GM23338 (cell line): ENCODE results near the gene CACNA2D2. TPM values are rescaled to one million over a fixed set of nuclear protein-coding genes. Genes with fewer than 3 reads are reported as not detected.

Source experiments
- ATAC-seq: fragments of 200-7000 bp; cut with Tn5 transposase; 3 replicates; pipeline ENCODE4 v1.9.1; 2020
- DNase-seq: peaks from one replicate; pipeline ENCODE4 v3.0.0-alpha.2; 2015; ENCODE audit warnings: low spot score
- H2AFZ ChIP-seq: fragments of 200-600 bp; sonication (generic); 2 replicates; pipeline ENCODE4 v1.8.0; 2016; ENCODE audit warnings: antibody characterized with exemption, mild to moderate bottlenecking, moderate library complexity
- H3F3A ChIP-seq: fragments of 200-600 bp; sonication (generic); replicated peaks from 2 replicates; pipeline ENCODE4 v1.8.0; 2017; ENCODE audit warnings: antibody characterized with exemption, mixed run types, low read depth
- H3K27ac ChIP-seq: fragments of 200-600 bp; sonication (generic); 2 replicates; pipeline ENCODE4 v1.6.1; 2016; ENCODE audit warnings: low read depth
- H3K27me3 ChIP-seq: fragments of 200-600 bp; sonication (generic); 2 replicates; pipeline ENCODE4 v1.8.0; 2016; ENCODE audit warnings: mild to moderate bottlenecking, mixed run types, moderate library complexity; ENCODE audit not compliant: insufficient read depth
- H3K36me3 ChIP-seq: fragments of 200-600 bp; sonication (generic); 2 replicates; pipeline ENCODE4 v1.8.0; 2016; ENCODE audit warnings: mild to moderate bottlenecking; ENCODE audit not compliant: insufficient read depth
- H3K4me1 ChIP-seq: fragments of 200-600 bp; sonication (generic); 2 replicates; pipeline ENCODE4 v1.8.0; 2016; ENCODE audit warnings: mild to moderate bottlenecking, moderate library complexity; ENCODE audit not compliant: insufficient read depth
- H3K4me2 ChIP-seq: fragments of 200-600 bp; sonication (generic); 2 replicates; pipeline ENCODE4 v1.7.1; 2017; ENCODE audit warnings: mixed run types
- H3K4me3 ChIP-seq: fragments of 200-600 bp; sonication (generic); 2 replicates; pipeline ENCODE4 v1.6.1; 2016; ENCODE audit warnings: mixed run types
- H3K79me2 ChIP-seq: fragments of 200-600 bp; sonication (generic); replicated peaks from 2 replicates; pipeline ENCODE4 v1.8.0; 2017; ENCODE audit warnings: mild to moderate bottlenecking; ENCODE audit not compliant: insufficient read depth
- H3K9me2 ChIP-seq: fragments of 200-600 bp; sonication (generic); 2 replicates; pipeline ENCODE4 v1.8.0; 2017; ENCODE audit not compliant: insufficient read depth
- H4K20me1 ChIP-seq: fragments of 200-600 bp; sonication (generic); replicated peaks from 2 replicates; pipeline ENCODE4 v1.8.0; 2017; ENCODE audit warnings: mild to moderate bottlenecking; ENCODE audit not compliant: insufficient read depth
- H3K27ac Mint-ChIP-seq: 2 replicates; pipeline ENCODE4 v1.8.0; 2020; ENCODE audit warnings: inconsistent platforms, mild to moderate bottlenecking, moderate library complexity, mixed read lengths
- H3K27me3 Mint-ChIP-seq: 3 replicates; pipeline ENCODE4 v1.8.0; 2022; ENCODE audit warnings: low read depth, mild to moderate bottlenecking, moderate library complexity, mixed read lengths, inconsistent platforms; ENCODE audit not compliant: insufficient read depth, poor library complexity
- H3K36me3 Mint-ChIP-seq: 3 replicates; pipeline ENCODE4 v1.8.0; 2021; ENCODE audit warnings: low read depth, mild to moderate bottlenecking, inconsistent platforms, moderate library complexity, mixed read lengths
- H3K4me1 Mint-ChIP-seq: 3 replicates; pipeline ENCODE4 v1.8.0; 2020; ENCODE audit warnings: mild to moderate bottlenecking, inconsistent platforms, mixed read lengths
- H3K4me3 Mint-ChIP-seq: 3 replicates; pipeline ENCODE4 v1.8.0; 2021; ENCODE audit warnings: moderate library complexity, mild to moderate bottlenecking, inconsistent platforms, mixed read lengths
- H3K9me3 Mint-ChIP-seq: 3 replicates; pipeline ENCODE4 v1.8.0; 2020; ENCODE audit warnings: moderate library complexity, mild to moderate bottlenecking, inconsistent platforms, mixed read lengths
- EZH2 ChIP-seq: fragments of 200-600 bp; sonication (generic); IDR thresholded peaks from one replicate; pipeline ENCODE4 v1.8.0; 2017; ENCODE audit warnings: antibody characterized with exemption, mild to moderate bottlenecking, low read depth; ENCODE audit not compliant: unreplicated experiment
- POLR2AphosphoS5 ChIP-seq: IDR thresholded peaks from 2 replicates; pipeline ENCODE4 v1.6.1; 2016; ENCODE audit warnings: antibody characterized with exemption, low read depth
- ZNF331 ChIP-seq: fragments of 250-450 bp; sonication (Bioruptor Pico); IDR thresholded peaks from 2 replicates; pipeline ENCODE4 v1.5.0; 2020; ENCODE audit warnings: low read depth, mild to moderate bottlenecking, moderate library complexity
- ZNF462 ChIP-seq: fragments of 250-450 bp; sonication (Bioruptor Pico); IDR thresholded peaks from 2 replicates; pipeline ENCODE4 v1.5.0; 2020; ENCODE audit warnings: mild to moderate bottlenecking, moderate library complexity
- polyA plus RNA-seq: library from polyadenylated mRNA; unstranded; fragments of >200 nt; fragmentation: Nextera tagmentation; extraction: Ambion mirVana; gene quantifications from 2 replicates; pipeline ENCODE4 v1.2.1, GENCODE V29; 2016
- total RNA-seq: library from RNA; depleted of rRNA; stranded (reverse); fragments of >200 nt; shearing (Covaris generic); gene quantifications from 2 replicates; pipeline ENCODE4 v1.2.3, GENCODE V29; 2014

CACNA2D2 gene
- total and polyA plus RNA-seq, 2 experiments from 2014 or later: 4.7 to 11.4 TPM

- no peaks in the 10 kb centered on the region; the same call in 2 of the 3 replicates for H3K36me3 Mint-ChIP-seq
- peak overlapping the region; percentile 81 for H3K27ac Mint-ChIP-seq
- DNase-seq: peak; percentile 58
- H3K4me2 ChIP-seq: peak overlapping the region; percentile 65; the same call in 1 of the 2 replicates
- H3K9me3 Mint-ChIP-seq: no peaks in the 10 kb centered on the region
- no peaks in the 10 kb centered on the region for H3K79me2 ChIP-seq
- no peak overlapping the region for H3K27ac ChIP-seq
- no peaks in the 10 kb centered on the region for H3F3A ChIP-seq
- H3K4me3 ChIP-seq: no peak overlapping the region
- H3K9me2 ChIP-seq: 0 out of 2 replicates have a peak, but pooled peaks cover 3% of the 10 kb centered on the region
- peaks cover 13% of the 10 kb centered on the region for H3K27me3 Mint-ChIP-seq
- peaks cover 20% of the 10 kb centered on the region; the same call in 1 of the 2 replicates for H3K4me1 ChIP-seq
- H3K4me1 Mint-ChIP-seq: peaks cover 39% of the 10 kb centered on the region
- TF ChIP-seq ZNF462: no peak
- no peak for TF ChIP-seq EZH2
- no peak for TF ChIP-seq POLR2AphosphoS5
- peak; percentile 89 for ATAC-seq
- no peaks in the 10 kb centered on the region for H3K27me3 ChIP-seq
- no peak overlapping the region for H3K4me3 Mint-ChIP-seq
- H3K36me3 ChIP-seq: no peaks in the 10 kb centered on the region
- H2AFZ ChIP-seq: 0 out of 2 replicates have a peak overlapping the region, but pooled peaks have one; percentile 32
- no peaks in the 10 kb centered on the region for H4K20me1 ChIP-seq
Measured at GRCh38 chr3:50454481-50455070, 48.9 kb downstream of the CACNA2D2 start.

- Mint-ChIP-seq H3K27me3 (peaks cover 17% of the 10 kb centered on the region), H3K4me1 (peaks cover 44% of the 10 kb centered on the region), H3K27ac (no peak overlapping the region), H3K9me3 (no peaks in the 10 kb centered on the region), H3K36me3 (no peaks in the 10 kb centered on the region; the same call in 2 of the 3 replicates), H3K4me3 (no peak overlapping the region)
- no peak overlapping the region for H3K4me3 ChIP-seq
- no peak overlapping the region for H3K27ac ChIP-seq
- H3K79me2 ChIP-seq: no peaks in the 10 kb centered on the region
- H3F3A ChIP-seq: no peaks in the 10 kb centered on the region
- H3K36me3 ChIP-seq: no peaks in the 10 kb centered on the region
- no peaks in the 10 kb centered on the region for H4K20me1 ChIP-seq
- 0 out of 2 replicates have a peak, but pooled peaks cover 3% of the 10 kb centered on the region for H3K9me2 ChIP-seq
- peak overlapping the region; percentile 65; the same call in 1 of the 2 replicates for H3K4me2 ChIP-seq
- no peaks in the 10 kb centered on the region for H3K27me3 ChIP-seq
- no peak overlapping the region for H2AFZ ChIP-seq
- peak; percentile 42 for DNase-seq
- peaks cover 26% of the 10 kb centered on the region; the same call in 1 of the 2 replicates for H3K4me1 ChIP-seq
- peak; percentile 49 for ATAC-seq
- no peak for TF ChIP-seq POLR2AphosphoS5
- no peak for TF ChIP-seq ZNF331 (CRISPR knock-in tag)
- TF ChIP-seq ZNF462: no peak
- no peak for TF ChIP-seq EZH2
Measured at GRCh38 chr3:50453907-50454306, 49.5 kb downstream of the CACNA2D2 start.
